ENCODE measurements around the gene RASGEF1B. TPM values are rescaled to one million over a fixed set of nuclear protein-coding genes. Genes with fewer than 3 reads are reported as not detected.

The RASGEF1B gene
- total RNA-seq (2014; rRNA removed; shearing (Covaris generic)) = not detected in 2 replicates
- 0.02 and 0.14 TPM in 2 replicates for polyA plus RNA-seq (2015; cell fraction: cytosol; rRNA removed)
- 0.06 TPM in 1 of 2 replicates, not detected in the other for polyA plus RNA-seq (2015; cell fraction: nucleus; rRNA removed)

- DNase-seq (ENCODE audit: low read depth) = no peak
Observed at GRCh38 chr4:81471588-81472280, at the start of gene RASGEF1B. TSS of gene RASGEF1B (minus strand) at chr4:81471907. CDS start at chr4:81459508, 12,399 bp downstream.

GRCh38 chr4:81519856-81520255 lies 48.1 kb upstream of the RASGEF1B start:
- DNase-seq (ENCODE audit: low read depth) = no peak

GRCh38 chr4:81519427-81519773 lies 47.7 kb upstream of the RASGEF1B start:
- no peak for DNase-seq (ENCODE audit: low read depth)

GRCh38 chr4:81518762-81519426 lies 47.2 kb upstream of the RASGEF1B start:
- no peak for DNase-seq (ENCODE audit: low read depth)

GRCh38 chr4:81516241-81516640 lies 44.5 kb upstream of the RASGEF1B start:
- no peak for DNase-seq (ENCODE audit: low read depth)

- no peak for DNase-seq (ENCODE audit: low read depth)
Observed at GRCh38 chr4:81512757-81513501, 41.2 kb upstream of the RASGEF1B start.

- DNase-seq (ENCODE audit: low read depth) = no peak
Observed at GRCh38 chr4:81512001-81512756, 40.5 kb upstream of the RASGEF1B start.

GRCh38 chr4:81510643-81511178 lies 39.0 kb upstream of the RASGEF1B start:
- no peak for DNase-seq (ENCODE audit: low read depth)

GRCh38 chr4:81509822-81510221 lies 38.1 kb upstream of the RASGEF1B start:
- DNase-seq (ENCODE audit: low read depth) = no peak

GRCh38 chr4:81509191-81509590 lies 37.5 kb upstream of the RASGEF1B start:
- DNase-seq (ENCODE audit: low read depth) = no peak

- no peak for DNase-seq (ENCODE audit: low read depth)
Observed at GRCh38 chr4:81508411-81509185, 36.9 kb upstream of the RASGEF1B start.

GRCh38 chr4:81507530-81507929 lies 35.8 kb upstream of the RASGEF1B start:
- no peak for DNase-seq (ENCODE audit: low read depth)

- DNase-seq (ENCODE audit: low read depth) = no peak
Observed at GRCh38 chr4:81506731-81507130, 35.0 kb upstream of the RASGEF1B start.

- DNase-seq (ENCODE audit: low read depth) = no peak
Observed at GRCh38 chr4:81505726-81506125, 34.0 kb upstream of the RASGEF1B start.

GRCh38 chr4:81505004-81505598 lies 33.4 kb upstream of the RASGEF1B start:
- DNase-seq (ENCODE audit: low read depth) = no peak

- no peak for DNase-seq (ENCODE audit: low read depth)
Observed at GRCh38 chr4:81504112-81505003, 32.7 kb upstream of the RASGEF1B start.

GRCh38 chr4:81503586-81503985 lies 31.9 kb upstream of the RASGEF1B start:
- no peak for DNase-seq (ENCODE audit: low read depth)

- DNase-seq (ENCODE audit: low read depth) = no peak
Observed at GRCh38 chr4:81502564-81502963, 30.9 kb upstream of the RASGEF1B start.

GRCh38 chr4:81499840-81500239 lies 28.1 kb upstream of the RASGEF1B start:
- DNase-seq (ENCODE audit: low read depth) = no peak
